GM18951 (cell line): ENCODE data around the gene AGPAT3.

Experiments
- POLR2A ChIP-seq: IDR thresholded peaks from 4 replicates; pipeline ENCODE4 v1.6.1; 2011; ENCODE audit warnings: mild to moderate bottlenecking; ENCODE audit not compliant: insufficient read length, insufficient read depth; ENCODE audit errors: extremely low read depth
- in situ Hi-C: fragments of 300-500 bp; cut with MboI; formaldehyde crosslinking; loops from one replicate; pipeline ENCODE4 v1.12.0; 2022; ENCODE audit warnings: low sequenced_read_pairs, mixed read lengths, inconsistent platforms; ENCODE audit not compliant: unreplicated experiment

Gene AGPAT3

GRCh38 chr21:43874085-43874805, 9.2 kb downstream of the AGPAT3 start:
- no peak for TF ChIP-seq POLR2A
- in situ Hi-C loops, result no loop called here

GRCh38 chr21:43876605-43877004, 11.6 kb downstream of the AGPAT3 start:
- in situ Hi-C loops, result no loop called here
- TF ChIP-seq POLR2A, result no peak

- TF ChIP-seq POLR2A, result no peak
- in situ Hi-C loops, result no loop called here
Observed at GRCh38 chr21:43877936-43878575, 13.0 kb downstream of the AGPAT3 start.

GRCh38 chr21:43879348-43880110, 14.5 kb downstream of the AGPAT3 start:
- in situ Hi-C loops, result no loop called here
- TF ChIP-seq POLR2A, result no peak

- in situ Hi-C loops, result no loop called here
- TF ChIP-seq POLR2A, result no peak
Observed at GRCh38 chr21:43880111-43880985, 15.3 kb downstream of the AGPAT3 start.

- in situ Hi-C loops, result no loop called here
- no peak for TF ChIP-seq POLR2A
Observed at GRCh38 chr21:43881283-43881682, 16.3 kb downstream of the AGPAT3 start.

- in situ Hi-C loops, result no loop called here
- TF ChIP-seq POLR2A, result no peak
Observed at GRCh38 chr21:43881935-43882334, 16.9 kb downstream of the AGPAT3 start.

- no peak for TF ChIP-seq POLR2A
- in situ Hi-C loops, result no loop called here
Observed at GRCh38 chr21:43882952-43883545, 18.0 kb downstream of the AGPAT3 start.

- TF ChIP-seq POLR2A, result no peak
- in situ Hi-C loops, result no loop called here
Observed at GRCh38 chr21:43884012-43884860, 19.2 kb downstream of the AGPAT3 start.

GRCh38 chr21:43884861-43885417, 19.9 kb downstream of the AGPAT3 start:
- TF ChIP-seq POLR2A, result no peak
- in situ Hi-C loops, result no loop called here

GRCh38 chr21:43885721-43886120, 20.7 kb downstream of the AGPAT3 start:
- TF ChIP-seq POLR2A, result no peak
- in situ Hi-C loops, result no loop called here
